Measurements from ENCODE around the gene NAV2.
"Not testable (repeated sequence)": the region's sequence is repeated elsewhere in the genome, so short reads cannot be mapped to it uniquely, and the experiment has no call there.

NAV2 gene

DNA sequence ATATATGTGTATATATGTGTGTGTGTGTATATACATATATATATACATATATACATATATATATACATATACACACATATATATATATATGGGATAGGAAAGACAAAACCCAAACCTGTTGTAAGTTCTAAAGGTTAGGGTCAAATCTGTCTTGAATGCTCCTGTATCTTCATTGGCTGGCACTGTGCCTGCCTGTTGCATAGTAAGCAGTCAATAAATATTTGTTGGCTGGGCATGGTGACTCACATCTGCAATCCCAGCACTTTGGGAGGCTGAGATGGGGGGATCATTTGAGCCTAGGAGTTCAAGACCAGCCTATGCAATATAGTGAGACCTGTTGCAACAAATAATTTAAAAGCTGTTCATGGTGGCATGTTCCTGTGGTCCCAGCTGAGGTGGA, 242.3 kb downstream of the NAV2 start:
- TF ChIP-seq, protein P1, sequence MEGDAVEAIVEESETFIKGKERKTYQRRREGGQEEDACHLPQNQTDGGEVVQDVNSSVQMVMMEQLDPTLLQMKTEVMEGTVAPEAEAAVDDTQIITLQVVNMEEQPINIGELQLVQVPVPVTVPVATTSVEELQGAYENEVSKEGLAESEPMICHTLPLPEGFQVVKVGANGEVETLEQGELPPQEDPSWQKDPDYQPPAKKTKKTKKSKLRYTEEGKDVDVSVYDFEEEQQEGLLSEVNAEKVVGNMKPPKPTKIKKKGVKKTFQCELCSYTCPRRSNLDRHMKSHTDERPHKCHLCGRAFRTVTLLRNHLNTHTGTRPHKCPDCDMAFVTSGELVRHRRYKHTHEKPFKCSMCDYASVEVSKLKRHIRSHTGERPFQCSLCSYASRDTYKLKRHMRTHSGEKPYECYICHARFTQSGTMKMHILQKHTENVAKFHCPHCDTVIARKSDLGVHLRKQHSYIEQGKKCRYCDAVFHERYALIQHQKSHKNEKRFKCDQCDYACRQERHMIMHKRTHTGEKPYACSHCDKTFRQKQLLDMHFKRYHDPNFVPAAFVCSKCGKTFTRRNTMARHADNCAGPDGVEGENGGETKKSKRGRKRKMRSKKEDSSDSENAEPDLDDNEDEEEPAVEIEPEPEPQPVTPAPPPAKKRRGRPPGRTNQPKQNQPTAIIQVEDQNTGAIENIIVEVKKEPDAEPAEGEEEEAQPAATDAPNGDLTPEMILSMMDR (IDR thresholded peaks at IDR 0.05; ENCODE audit: insufficient read depth, low read depth, low read length, missing control alignments): no peak
- no peak overlapping the region for H3K4me3 ChIP-seq (ENCODE audit: low read depth, low read length)
- DNase-seq (ENCODE audit: low read depth): no peak

DNA sequence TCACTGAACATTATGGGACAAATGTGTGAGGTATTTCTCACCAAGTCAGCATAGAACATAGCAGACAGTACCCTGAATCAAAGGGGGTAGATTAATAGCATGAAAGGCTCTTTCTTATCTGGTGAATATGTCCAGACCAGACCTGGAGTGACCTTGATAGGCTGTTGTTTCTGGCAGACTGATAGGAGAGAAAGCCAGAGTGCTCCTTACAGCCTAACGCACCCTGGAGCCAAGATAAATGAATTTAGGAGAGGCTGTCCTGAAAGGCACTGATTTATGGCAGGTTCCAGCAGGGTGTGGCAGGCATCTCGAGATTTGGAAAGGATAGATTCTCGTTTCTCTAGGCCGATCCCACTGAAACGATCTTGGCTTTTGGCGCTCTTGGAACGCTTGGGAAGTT, 243.0 kb downstream of the NAV2 start:
- H3K4me3 ChIP-seq (ENCODE audit: low read depth, low read length): no peak overlapping the region
- no peak for DNase-seq (ENCODE audit: low read depth)
- TF ChIP-seq, protein P1 (IDR thresholded peaks at IDR 0.05; ENCODE audit: insufficient read depth, low read depth, low read length, missing control alignments): no peak

DNA sequence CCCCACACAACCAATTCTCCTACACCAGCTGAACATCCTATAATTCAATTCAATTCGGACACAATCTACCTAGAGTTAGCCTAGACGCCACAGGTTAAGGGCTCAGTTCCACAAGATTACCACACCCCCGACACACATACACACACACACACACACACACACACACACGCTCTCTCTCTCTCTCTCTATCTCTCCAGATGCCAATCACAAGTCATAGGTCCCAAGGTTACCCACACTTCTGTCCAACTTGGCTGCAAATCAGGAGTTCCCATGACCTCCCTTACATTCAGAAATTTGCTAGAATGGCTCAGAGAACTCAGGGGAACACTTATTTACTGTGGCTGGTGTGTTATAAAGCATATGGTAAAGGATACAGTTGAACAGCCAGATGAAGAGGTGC, 243.6 kb downstream of the NAV2 start:
- no peak for DNase-seq (ENCODE audit: low read depth)
- TF ChIP-seq, protein P1 (IDR thresholded peaks at IDR 0.05; ENCODE audit: insufficient read depth, low read depth, low read length, missing control alignments): no peak

DNA sequence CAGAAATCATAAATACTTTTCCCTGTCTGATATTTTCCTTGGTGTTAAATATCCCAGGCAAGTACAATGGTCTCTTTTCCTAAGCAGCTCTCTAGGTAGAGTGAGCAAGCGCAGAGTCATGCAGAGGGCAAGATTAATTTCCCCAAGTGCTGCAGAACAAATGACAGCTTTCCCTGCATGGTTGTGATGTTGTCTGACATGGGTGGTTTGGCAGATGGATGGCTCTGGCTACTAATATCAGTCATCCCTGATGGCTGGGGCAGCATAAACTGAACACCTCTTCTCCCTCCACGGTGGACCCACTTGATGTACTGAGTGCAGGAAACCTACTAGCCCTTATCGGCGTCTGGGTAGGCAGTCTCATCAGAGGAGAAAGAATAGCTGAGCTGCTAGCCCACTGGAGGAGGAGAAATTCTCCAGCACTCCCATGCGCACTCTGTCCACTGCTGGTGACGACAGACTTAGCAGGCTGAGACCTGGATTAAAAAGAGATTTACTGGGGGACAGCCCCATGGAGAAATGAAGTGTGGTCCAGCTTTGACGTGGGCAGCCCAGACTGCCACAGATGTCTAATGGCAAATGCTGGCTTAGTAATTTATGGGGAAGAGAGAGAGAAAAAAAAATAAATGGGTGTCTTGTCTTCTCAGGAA, 244.8 kb downstream of the NAV2 start:
- DNase-seq (ENCODE audit: low read depth): no peak
- TF ChIP-seq, protein P1 (IDR thresholded peaks at IDR 0.05; ENCODE audit: insufficient read depth, low read depth, low read length, missing control alignments): no peak
- H3K4me3 ChIP-seq (ENCODE audit: low read depth, low read length): no peak overlapping the region

More for the DNA sequence above, 243.6 kb downstream of the NAV2 start:
- H3K4me3 ChIP-seq (ENCODE audit: low read depth, low read length): no peak overlapping the region

DNA sequence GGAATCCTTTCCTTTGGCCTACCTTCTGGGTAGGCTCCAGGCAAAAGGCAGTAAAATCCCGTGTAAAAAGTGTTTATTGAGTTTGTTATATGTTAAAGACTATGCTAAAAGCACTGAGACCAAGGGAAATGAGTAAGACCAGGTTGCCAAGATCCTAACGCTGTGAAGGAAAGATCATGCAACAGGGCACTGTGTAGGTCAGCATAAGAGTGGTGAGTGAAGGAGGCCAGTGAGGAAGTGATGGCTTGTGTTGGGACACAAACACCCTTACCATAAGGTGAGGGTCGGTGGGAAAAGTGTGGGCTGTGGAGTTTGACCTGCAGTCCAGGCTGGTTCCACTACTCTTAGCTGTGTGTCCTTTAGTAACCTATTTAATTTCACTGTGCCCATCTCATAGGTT, 245.6 kb downstream of the NAV2 start:
- no peak overlapping the region for H3K4me3 ChIP-seq (ENCODE audit: low read depth, low read length)
- DNase-seq (ENCODE audit: low read depth): no peak
- TF ChIP-seq, protein P1 (IDR thresholded peaks at IDR 0.05; ENCODE audit: insufficient read depth, low read depth, low read length, missing control alignments): no peak

DNA sequence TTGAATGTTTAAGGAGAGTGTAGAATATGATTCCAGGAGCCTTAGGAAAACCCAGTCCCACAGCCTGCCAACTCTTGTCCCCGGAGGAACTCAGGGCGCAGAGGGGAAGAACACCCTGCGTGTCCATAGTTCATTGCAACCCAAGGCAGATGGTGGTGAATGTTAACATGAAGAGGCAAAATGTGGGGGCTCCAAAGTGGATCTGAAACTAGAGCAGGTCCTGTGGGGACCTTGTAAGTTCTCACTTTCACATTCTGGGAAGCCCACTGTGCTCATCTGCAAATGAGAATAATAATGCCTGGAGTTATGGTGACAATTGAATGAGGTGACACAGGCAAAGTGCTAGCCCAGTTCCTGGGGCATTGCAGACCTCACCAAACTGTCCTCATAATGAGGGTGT, 246.6 kb downstream of the NAV2 start:
- TF ChIP-seq, protein P1 (IDR thresholded peaks at IDR 0.05; ENCODE audit: insufficient read depth, low read depth, low read length, missing control alignments): no peak
- DNase-seq (ENCODE audit: low read depth): no peak

DNA sequence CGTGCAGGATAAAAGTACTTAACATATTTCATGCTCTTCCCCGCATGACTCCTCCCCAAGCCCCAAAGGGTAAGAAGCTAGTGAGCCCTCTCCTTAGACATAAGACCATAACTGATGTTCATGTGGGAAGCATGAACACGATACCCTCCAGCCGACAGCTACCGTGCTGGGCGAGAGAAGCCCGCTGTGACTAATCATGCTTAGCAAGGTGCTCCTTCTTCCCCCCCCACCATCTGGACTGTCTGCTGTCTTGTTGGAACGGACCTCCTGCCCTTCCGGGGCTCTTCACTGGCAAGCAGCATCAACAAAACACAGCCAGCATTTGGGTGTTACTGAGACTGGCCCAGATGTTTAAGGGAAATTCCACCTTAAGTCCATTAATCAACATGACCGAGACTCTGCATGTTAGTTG, 247.0 kb downstream of the NAV2 start:
- no peak overlapping the region for H3K4me3 ChIP-seq (ENCODE audit: low read depth, low read length)
- no peak for DNase-seq (ENCODE audit: low read depth)
- TF ChIP-seq, protein P1 (IDR thresholded peaks at IDR 0.05; ENCODE audit: insufficient read depth, low read depth, low read length, missing control alignments): no peak

More for the DNA sequence above, 246.6 kb downstream of the NAV2 start:
- H3K4me3 ChIP-seq (ENCODE audit: low read depth, low read length): no peak overlapping the region

DNA sequence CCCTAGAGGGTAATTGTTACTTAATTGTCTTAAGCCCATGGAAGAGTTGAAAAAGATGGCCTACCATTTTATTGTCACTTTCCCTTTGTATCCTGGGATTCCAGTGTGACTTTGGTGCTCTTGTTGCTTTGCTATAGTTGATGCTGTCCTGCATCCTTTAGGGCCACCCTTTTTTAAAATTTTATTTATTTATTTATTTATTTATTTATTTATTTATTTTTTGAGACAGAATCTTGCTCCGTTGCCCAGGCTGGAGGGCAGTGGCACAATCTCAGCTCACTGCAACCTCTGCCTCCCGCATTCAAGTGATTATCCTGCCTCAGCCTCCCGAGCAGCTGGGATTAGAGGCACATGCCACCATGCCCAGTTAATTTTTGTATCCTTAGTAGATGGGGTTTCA, 247.8 kb downstream of the NAV2 start:
- H3K4me3 ChIP-seq (ENCODE audit: low read depth, low read length); DNase-seq (ENCODE audit: low read depth): not testable (repeated sequence)
